GM18508 (cell line): ENCODE data around the gene ZNF101.

Experiments used
- ATAC-seq: cut with Tn5 transposase; IDR thresholded peaks from one replicate; pipeline ENCODE4 v1.9.1; 2021; ENCODE audit warnings: moderate number of reproducible peaks; ENCODE audit not compliant: insufficient read depth, unreplicated experiment

ZNF101 gene

GRCh38 chr19:19637523-19638251 is 31.0 kb upstream of the ZNF101 start:
- no peak for ATAC-seq

- no peak for ATAC-seq
These were observed 26.0 kb upstream of the ZNF101 start for GRCh38 chr19:19642506-19643157.

- no peak for ATAC-seq
These were observed 25.2 kb upstream of the ZNF101 start, which contains the start of gene GMIP for GRCh38 chr19:19643158-19644053. TSS of gene GMIP (minus strand) at chr19:19643657. CDS start at chr19:19643529, 128 bp downstream.

- no peak for ATAC-seq
These were observed 24.6 kb upstream of the ZNF101 start for GRCh38 chr19:19644054-19644388.

- ATAC-seq: no peak
These were observed 23.3 kb upstream of the ZNF101 start for GRCh38 chr19:19645233-19645870.

- no peak for ATAC-seq
These were observed 21.4 kb upstream of the ZNF101 start for GRCh38 chr19:19647037-19647835.

GRCh38 chr19:19649155-19649554 is 19.5 kb upstream of the ZNF101 start:
- no peak for ATAC-seq

- no peak for ATAC-seq
These were observed 19.1 kb upstream of the ZNF101 start for GRCh38 chr19:19649580-19649995.

- no peak for ATAC-seq
These were observed 18.3 kb upstream of the ZNF101 start for GRCh38 chr19:19650331-19650730.

- ATAC-seq: no peak
These were observed 17.6 kb upstream of the ZNF101 start for GRCh38 chr19:19651076-19651475.

GRCh38 chr19:19652482-19653295 is 15.9 kb upstream of the ZNF101 start:
- ATAC-seq: no peak

- no peak for ATAC-seq
These were observed 15.0 kb upstream of the ZNF101 start for GRCh38 chr19:19653597-19654147.

GRCh38 chr19:19654441-19654840 is 14.2 kb upstream of the ZNF101 start:
- no peak for ATAC-seq

GRCh38 chr19:19655051-19655594 is 13.5 kb upstream of the ZNF101 start:
- ATAC-seq: no peak

- ATAC-seq: no peak
These were observed 12.8 kb upstream of the ZNF101 start for GRCh38 chr19:19655641-19656343.

- ATAC-seq: no peak
These were observed 11.9 kb upstream of the ZNF101 start for GRCh38 chr19:19656451-19657396.

- no peak for ATAC-seq
These were observed 11.2 kb upstream of the ZNF101 start for GRCh38 chr19:19657397-19657783.
